Activated CD4-positive, alpha-beta memory T cell treated with anti-CD3 and anti-CD28 coated beads, Interleukin-2, amount 10 ng/mL, durations not matched to agents 7 days and 5 days (primary cell): ENCODE data around the gene KCTD5. TPM values are rescaled to one million over a fixed set of nuclear protein-coding genes. Genes with fewer than 3 reads are reported as not detected.
"Not testable (repeated sequence)": the region's sequence is repeated elsewhere in the genome, so short reads cannot be mapped to it uniquely, and the experiment has no call there.

Experiments used
- CTCF ChIA-PET: fragments of 350-600 bp; sonication (Branson Sonifier 250); formaldehyde crosslinking; loops from one replicate; lab custom pipeline; 2021; ENCODE audit warnings: antibody characterized with exemption, inconsistent platforms; lab: Charles Lee
- POLR2A ChIA-PET: fragments of 350-600 bp; sonication (Branson Sonifier 250); formaldehyde crosslinking; loops from one replicate; lab custom pipeline; 2021; ENCODE audit warnings: antibody characterized with exemption; lab: Charles Lee
- DNase-seq: peaks from one replicate; pipeline ENCODE4 v3.0.0-alpha.2; 2020
- H3K27ac Mint-ChIP-seq: one replicate; pipeline ENCODE4 v1.8.0; 2021; ENCODE audit warnings: mild to moderate bottlenecking, mixed read lengths
- H3K27me3 Mint-ChIP-seq: one replicate; pipeline ENCODE4 v1.8.0; 2021; ENCODE audit warnings: mixed read lengths
- H3K36me3 Mint-ChIP-seq: one replicate; pipeline ENCODE4 v1.8.0; 2021; ENCODE audit warnings: low read depth, mixed read lengths
- H3K4me1 Mint-ChIP-seq: one replicate; pipeline ENCODE4 v1.8.0; 2021; ENCODE audit warnings: mixed read lengths
- H3K4me3 Mint-ChIP-seq: one replicate; pipeline ENCODE4 v1.8.0; 2021; ENCODE audit warnings: mild to moderate bottlenecking, mixed read lengths
- H3K9me3 Mint-ChIP-seq: one replicate; pipeline ENCODE4 v1.8.0; 2021; ENCODE audit warnings: mixed read lengths
- total RNA-seq, 2 experiments: library from RNA; stranded (reverse); gene quantifications; one replicate each; pipeline ENCODE4 v1.2.3, GENCODE V29; 2021

The KCTD5 gene
- 10 to 100 TPM; 35.9 to 39.8 TPM for total RNA-seq

DNA sequence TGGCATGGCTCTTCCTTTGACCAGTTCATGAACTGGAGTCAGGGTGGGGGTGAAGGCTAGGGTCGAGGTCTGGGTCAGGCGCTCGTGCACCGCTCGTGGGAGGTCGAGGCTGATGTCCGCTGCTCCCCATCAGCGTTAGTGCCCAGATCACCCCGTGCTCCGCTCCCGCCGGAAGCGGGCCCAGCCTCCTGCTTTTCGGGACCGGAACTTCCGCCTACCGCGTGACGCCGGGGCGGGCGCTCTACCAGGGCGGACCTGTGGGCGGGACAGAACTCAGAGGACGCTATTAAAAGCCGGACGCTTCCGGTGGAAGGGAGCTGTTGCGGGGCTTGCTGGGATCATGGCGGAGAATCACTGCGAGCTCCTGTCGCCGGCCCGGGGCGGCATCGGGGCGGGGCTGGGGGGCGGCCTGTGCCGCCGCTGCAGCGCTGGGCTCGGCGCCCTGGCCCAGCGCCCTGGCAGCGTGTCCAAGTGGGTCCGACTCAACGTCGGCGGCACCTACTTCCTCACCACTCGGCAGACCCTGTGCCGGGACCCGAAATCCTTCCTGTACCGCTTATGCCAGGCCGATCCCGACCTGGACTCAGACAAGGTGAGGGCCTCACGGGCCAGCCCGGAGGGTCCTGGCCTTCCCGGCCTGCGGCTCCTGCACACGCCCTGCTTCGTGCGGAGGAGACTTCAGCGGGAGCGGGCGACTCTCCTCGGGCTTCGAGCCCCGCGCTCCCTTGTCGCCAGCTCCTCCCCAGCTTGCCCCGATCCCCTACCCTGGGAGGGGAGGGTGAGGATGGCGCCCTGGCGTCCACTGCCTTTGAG, at the start of gene KCTD5:
Gene KCTD5 (plus strand): TSS at position 315 of the 813 bp plus-strand sequence. CDS start 26 bp downstream, at position 341.
- Mint-ChIP-seq H3K4me3 (peak within 1 kb of the TSS; percentile 97), H3K27me3 (no peaks in the 10 kb centered on the region), H3K36me3 (peaks cover 6% of the 10 kb centered on the region), H3K27ac (peak within 1 kb of the TSS; percentile 85), H3K9me3 (no peaks in the 10 kb centered on the region), H3K4me1 (peaks cover 31% of the 10 kb centered on the region)
- ChIA-PET POLR2A (interaction anchor here (0.7 to 2.1 kb wide), 13 partner anchors 9 to 929 kb away, joined by 3 to 30 read pairs (median 4); partner anchors contain the start of genes ELOB, PRSS27, SLX4 and TRAF7), CTCF (interaction anchor here (1.0 kb wide), 2 partner anchors 38 to 70 kb away, joined by 3 read pairs; partner anchors contain the start of genes PRSS27 and SRRM2)
- peak; percentile 97 for DNase-seq

GRCh38 chr16:2639071-2639721, 43.1 kb upstream of the KCTD5 start:
- H3K27ac Mint-ChIP-seq, H3K36me3 Mint-ChIP-seq, CTCF ChIA-PET, H3K27me3 Mint-ChIP-seq, H3K4me3 Mint-ChIP-seq, H3K9me3 Mint-ChIP-seq, H3K4me1 Mint-ChIP-seq, POLR2A ChIA-PET: not testable (repeated sequence)
- DNase-seq, result peak; percentile 75

- H3K27me3 Mint-ChIP-seq, DNase-seq, H3K9me3 Mint-ChIP-seq, H3K4me3 Mint-ChIP-seq, POLR2A ChIA-PET, H3K27ac Mint-ChIP-seq, H3K36me3 Mint-ChIP-seq, CTCF ChIA-PET, H3K4me1 Mint-ChIP-seq: not testable (repeated sequence)
Measured at GRCh38 chr16:2639722-2640072, 42.6 kb upstream of the KCTD5 start.

DNA sequence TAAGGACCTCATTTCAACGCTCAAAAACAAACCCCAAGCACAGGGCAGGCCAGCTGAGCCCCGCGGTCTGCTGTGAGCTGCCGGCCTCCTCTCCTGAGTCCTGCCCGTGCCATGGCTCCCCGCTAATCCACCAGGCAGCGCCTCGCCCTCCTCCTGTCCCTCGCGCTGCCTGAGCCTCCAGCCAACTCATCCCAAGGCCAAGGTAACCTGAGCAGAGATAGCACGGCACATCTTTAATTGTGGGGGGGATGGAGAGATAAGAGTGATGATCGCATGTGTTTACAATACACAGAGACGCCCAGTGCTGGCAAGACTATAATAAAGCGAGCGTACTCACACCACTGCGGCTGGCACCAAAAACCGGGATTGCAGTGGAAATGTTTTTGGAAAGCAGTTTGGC, 39.8 kb upstream of the KCTD5 start:
- DNase-seq, POLR2A ChIA-PET, H3K9me3 Mint-ChIP-seq, H3K36me3 Mint-ChIP-seq, CTCF ChIA-PET, H3K4me3 Mint-ChIP-seq, H3K27ac Mint-ChIP-seq, H3K4me1 Mint-ChIP-seq, H3K27me3 Mint-ChIP-seq: not testable (repeated sequence)

DNA sequence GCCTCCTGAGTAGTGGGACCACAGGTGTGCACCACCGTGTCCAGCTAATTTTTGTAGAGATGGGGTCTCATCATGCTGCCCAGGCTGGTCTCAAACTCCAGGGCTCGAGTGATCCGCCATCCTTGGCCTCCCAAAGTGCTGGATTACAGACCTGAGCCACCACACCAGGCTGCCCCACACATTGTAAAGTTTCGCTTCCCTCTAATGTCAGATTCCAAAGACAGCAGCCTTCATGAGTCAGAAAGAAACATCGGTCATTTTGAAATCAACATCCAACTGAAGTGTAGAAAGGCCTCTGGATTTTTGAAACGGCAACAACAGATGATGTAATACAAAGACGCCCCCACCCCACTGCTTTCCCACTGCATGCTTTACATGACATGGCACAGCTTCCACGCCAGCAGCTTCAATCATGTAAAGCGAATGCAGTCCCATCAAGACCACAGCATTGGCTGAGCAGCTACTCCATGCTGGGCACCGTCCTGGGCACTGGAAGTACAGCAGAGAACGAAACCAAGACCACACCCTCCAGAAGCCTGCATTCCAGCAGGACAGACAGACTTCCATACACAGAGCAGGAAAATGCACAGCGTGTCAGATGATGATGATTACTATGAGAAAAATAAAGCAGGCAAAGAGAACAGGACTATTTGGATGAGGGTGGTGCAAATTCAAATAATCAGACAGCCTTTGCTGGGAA, 37.4 kb upstream of the KCTD5 start:
- POLR2A ChIA-PET, H3K27me3 Mint-ChIP-seq, H3K4me3 Mint-ChIP-seq, CTCF ChIA-PET, H3K4me1 Mint-ChIP-seq, H3K36me3 Mint-ChIP-seq, H3K9me3 Mint-ChIP-seq, DNase-seq, H3K27ac Mint-ChIP-seq: not testable (repeated sequence)

GRCh38 chr16:2651268-2651871, 31.0 kb upstream of the KCTD5 start:
- H3K27ac Mint-ChIP-seq, H3K4me3 Mint-ChIP-seq, H3K36me3 Mint-ChIP-seq, H3K9me3 Mint-ChIP-seq, CTCF ChIA-PET, POLR2A ChIA-PET, H3K27me3 Mint-ChIP-seq, DNase-seq, H3K4me1 Mint-ChIP-seq: not testable (repeated sequence)

DNA sequence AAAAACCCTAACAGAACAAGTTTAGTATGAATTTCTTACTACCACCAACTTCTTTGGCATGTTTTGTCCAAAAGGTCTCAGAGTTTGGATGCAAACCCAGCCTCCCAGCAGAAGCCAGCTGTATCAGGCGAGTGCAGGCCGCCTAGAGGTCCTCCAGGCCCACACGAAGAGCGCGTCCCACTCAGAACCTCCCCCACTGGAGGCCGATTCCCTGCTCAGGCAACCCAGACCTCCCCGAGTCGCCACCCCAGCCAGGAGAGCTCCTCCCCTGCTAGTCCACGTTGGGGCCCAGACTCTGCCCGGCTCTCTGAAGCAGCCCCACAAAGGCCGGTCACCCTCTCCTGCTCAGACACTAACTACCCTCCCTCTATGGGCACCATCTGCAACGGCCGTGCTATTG, 28.4 kb upstream of the KCTD5 start:
- H3K27ac Mint-ChIP-seq, H3K4me1 Mint-ChIP-seq, CTCF ChIA-PET, POLR2A ChIA-PET, H3K4me3 Mint-ChIP-seq, H3K9me3 Mint-ChIP-seq, H3K36me3 Mint-ChIP-seq, DNase-seq: not testable (repeated sequence)
- peaks cover 11% of the 10 kb centered on the region for H3K27me3 Mint-ChIP-seq

- H3K36me3 Mint-ChIP-seq, H3K27ac Mint-ChIP-seq, POLR2A ChIA-PET, CTCF ChIA-PET, DNase-seq, H3K4me1 Mint-ChIP-seq, H3K4me3 Mint-ChIP-seq, H3K27me3 Mint-ChIP-seq, H3K9me3 Mint-ChIP-seq: not testable (repeated sequence)
Measured at GRCh38 chr16:2654949-2655348, 27.4 kb upstream of the KCTD5 start.

GRCh38 chr16:2656985-2657384, 25.3 kb upstream of the KCTD5 start:
- peaks cover 18% of the 10 kb centered on the region for H3K4me1 Mint-ChIP-seq
- H3K36me3 Mint-ChIP-seq, result no peaks in the 10 kb centered on the region
- H3K4me3 Mint-ChIP-seq, result no peak overlapping the region
- ChIA-PET POLR2A (no interaction called here), CTCF (no interaction called here)
- no peaks in the 10 kb centered on the region for H3K9me3 Mint-ChIP-seq
- H3K27me3 Mint-ChIP-seq, result peaks cover 6% of the 10 kb centered on the region
- no peak for DNase-seq
- H3K27ac Mint-ChIP-seq, result no peak overlapping the region

- CTCF ChIA-PET, H3K27ac Mint-ChIP-seq, H3K27me3 Mint-ChIP-seq: not testable (repeated sequence)
Measured at GRCh38 chr16:2657803-2658202, 24.5 kb upstream of the KCTD5 start.

DNA sequence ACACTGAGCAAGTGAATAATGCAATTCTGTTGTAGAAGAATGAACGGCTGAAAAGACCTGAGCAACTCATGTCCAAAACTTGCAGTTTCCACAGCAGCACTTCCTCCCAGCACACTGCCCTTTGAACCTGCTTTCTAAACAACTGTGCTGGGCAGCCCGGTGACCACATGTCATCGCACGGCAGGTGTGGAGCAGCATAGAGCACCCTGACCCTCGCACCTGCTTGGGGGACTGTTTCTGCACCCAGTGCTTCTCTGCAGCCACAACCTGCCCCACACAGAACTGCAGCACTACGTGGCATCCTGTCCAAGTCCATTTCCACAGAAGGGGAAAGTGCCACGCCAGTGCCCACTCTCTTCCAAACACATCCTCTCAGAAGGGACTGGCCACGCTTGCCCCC, 22.8 kb upstream of the KCTD5 start:
- H3K9me3 Mint-ChIP-seq, CTCF ChIA-PET, POLR2A ChIA-PET, H3K27me3 Mint-ChIP-seq, H3K27ac Mint-ChIP-seq, H3K4me3 Mint-ChIP-seq, DNase-seq: not testable (repeated sequence)
- H3K36me3 Mint-ChIP-seq, result peaks cover 19% of the 10 kb centered on the region
- H3K4me1 Mint-ChIP-seq, result peaks cover 44% of the 10 kb centered on the region

More at GRCh38 chr16:2657803-2658202, 24.5 kb upstream of the KCTD5 start:
- DNase-seq, H3K4me3 Mint-ChIP-seq, POLR2A ChIA-PET, H3K9me3 Mint-ChIP-seq, H3K36me3 Mint-ChIP-seq: not testable (repeated sequence)
- peaks cover 26% of the 10 kb centered on the region for H3K4me1 Mint-ChIP-seq

- CTCF ChIA-PET, POLR2A ChIA-PET, DNase-seq, H3K27me3 Mint-ChIP-seq, H3K9me3 Mint-ChIP-seq, H3K4me3 Mint-ChIP-seq, H3K27ac Mint-ChIP-seq: not testable (repeated sequence)
- Mint-ChIP-seq H3K36me3 (peaks cover 24% of the 10 kb centered on the region), H3K4me1 (peaks cover 50% of the 10 kb centered on the region)
Measured at GRCh38 chr16:2660014-2660662, 22.2 kb upstream of the KCTD5 start.
